A549 (cell line): Measurements from ENCODE around the gene EDN1.

Experiments used
- CEBPB ChIP-seq, 2 experiments: fragments of >200 bp in 1 of 2; sonication (Bioruptor Twin) in 1 of 2; formaldehyde crosslinking in 1 of 2; IDR thresholded peaks; 2 replicates each; pipeline ENCODE4 v1.6.1; 2012 to 2016
- CHD2 ChIP-seq: fragments of 150-350 bp; IDR thresholded peaks from 2 replicates; pipeline ENCODE4 v1.6.1; 2014; ENCODE audit warnings: low read length; ENCODE audit not compliant: partially characterized antibody
- CHD4 ChIP-seq: fragments of 200-600 bp; sonication (generic); IDR thresholded peaks from 2 replicates; pipeline ENCODE4 v1.6.1; 2016; ENCODE audit warnings: antibody characterized with exemption, mild to moderate bottlenecking, borderline replicate concordance
- EP300 ChIP-seq, 2 experiments: fragments of >200 bp; sonication (Bioruptor Twin); formaldehyde crosslinking; IDR thresholded peaks; 2 replicates in 1 of 2; 3 replicates in 1 of 2; pipeline ENCODE4 v1.6.1; 2016 to 2017
- JUN ChIP-seq, 2 experiments: fragments of >200 bp; sonication (Bioruptor Twin); formaldehyde crosslinking; IDR thresholded peaks; 2 replicates in 1 of 2; 3 replicates in 1 of 2; pipeline ENCODE4 v1.6.1; 2016 to 2017
- KDM5A ChIP-seq: fragments of 200-600 bp; sonication (generic); IDR thresholded peaks from 2 replicates; pipeline ENCODE4 v1.6.1; 2016; ENCODE audit warnings: antibody characterized with exemption, mild to moderate bottlenecking
- MYC ChIP-seq: IDR thresholded peaks from 2 replicates; pipeline ENCODE4 v1.6.1; 2012; ENCODE audit warnings: mild to moderate bottlenecking, inconsistent platforms, low read length, improper control_type of control experiment, borderline replicate concordance
- NFE2L2 ChIP-seq: fragments of 150-350 bp; conservative IDR thresholded peaks from 2 replicates; pipeline ENCODE4 v1.6.1; 2014; ENCODE audit warnings: low read length
- RAD21 ChIP-seq, 2 experiments: fragments of >200 bp in 1 of 2; sonication (Bioruptor Twin) in 1 of 2; formaldehyde crosslinking in 1 of 2; IDR thresholded peaks in 1 of 2; conservative IDR thresholded peaks in 1 of 2; 2 replicates in 1 of 2; 3 replicates in 1 of 2; pipeline ENCODE4 v1.6.1; 2012 to 2018; ENCODE audit warnings: inconsistent platforms in 1 of 2
- RARB ChIP-seq: fragments of 250-450 bp; sonication (Bioruptor Pico); IDR thresholded peaks from 2 replicates; pipeline ENCODE4 v1.8.0; 2021; ENCODE audit warnings: mild to moderate bottlenecking, moderate library complexity
- RCOR1 ChIP-seq: fragments of 150-350 bp; IDR thresholded peaks from 2 replicates; pipeline ENCODE4 v1.6.1; 2014; ENCODE audit warnings: antibody characterized with exemption, low read length, low read depth
- TF ChIP-seq, protein P1 (sequence below): fragments of >200 bp; sonication (Bioruptor Twin); formaldehyde crosslinking; IDR thresholded peaks from 3 replicates; pipeline ENCODE4 v1.5.1; 2016
- TF ChIP-seq, protein P2 (sequence below): fragments of 450-650 bp; IDR thresholded peaks from 2 replicates; pipeline ENCODE4 v1.6.1; 2014; ENCODE audit warnings: antibody characterized with exemption

GRCh38 chr6:12293931-12294807 is 4.0 kb downstream of the EDN1 start:
- TF ChIP-seq RAD21 (conservative IDR thresholded peaks at IDR 0.05 in 1 of 2, IDR thresholded peaks at IDR 0.05 in 1 of 2): no peak
- TF ChIP-seq, protein P1, sequence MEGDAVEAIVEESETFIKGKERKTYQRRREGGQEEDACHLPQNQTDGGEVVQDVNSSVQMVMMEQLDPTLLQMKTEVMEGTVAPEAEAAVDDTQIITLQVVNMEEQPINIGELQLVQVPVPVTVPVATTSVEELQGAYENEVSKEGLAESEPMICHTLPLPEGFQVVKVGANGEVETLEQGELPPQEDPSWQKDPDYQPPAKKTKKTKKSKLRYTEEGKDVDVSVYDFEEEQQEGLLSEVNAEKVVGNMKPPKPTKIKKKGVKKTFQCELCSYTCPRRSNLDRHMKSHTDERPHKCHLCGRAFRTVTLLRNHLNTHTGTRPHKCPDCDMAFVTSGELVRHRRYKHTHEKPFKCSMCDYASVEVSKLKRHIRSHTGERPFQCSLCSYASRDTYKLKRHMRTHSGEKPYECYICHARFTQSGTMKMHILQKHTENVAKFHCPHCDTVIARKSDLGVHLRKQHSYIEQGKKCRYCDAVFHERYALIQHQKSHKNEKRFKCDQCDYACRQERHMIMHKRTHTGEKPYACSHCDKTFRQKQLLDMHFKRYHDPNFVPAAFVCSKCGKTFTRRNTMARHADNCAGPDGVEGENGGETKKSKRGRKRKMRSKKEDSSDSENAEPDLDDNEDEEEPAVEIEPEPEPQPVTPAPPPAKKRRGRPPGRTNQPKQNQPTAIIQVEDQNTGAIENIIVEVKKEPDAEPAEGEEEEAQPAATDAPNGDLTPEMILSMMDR: no peak
- no peak for TF ChIP-seq RCOR1
- no peak for TF ChIP-seq MYC
- TF ChIP-seq, protein P2, sequence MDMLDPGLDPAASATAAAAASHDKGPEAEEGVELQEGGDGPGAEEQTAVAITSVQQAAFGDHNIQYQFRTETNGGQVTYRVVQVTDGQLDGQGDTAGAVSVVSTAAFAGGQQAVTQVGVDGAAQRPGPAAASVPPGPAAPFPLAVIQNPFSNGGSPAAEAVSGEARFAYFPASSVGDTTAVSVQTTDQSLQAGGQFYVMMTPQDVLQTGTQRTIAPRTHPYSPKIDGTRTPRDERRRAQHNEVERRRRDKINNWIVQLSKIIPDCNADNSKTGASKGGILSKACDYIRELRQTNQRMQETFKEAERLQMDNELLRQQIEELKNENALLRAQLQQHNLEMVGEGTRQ: no peak
- TF ChIP-seq CEBPB (IDR thresholded peaks at IDR 0.05): no peak
- no peak for TF ChIP-seq CHD4
- 0 out of 2 replicates have a peak, but pooled peaks have one; percentile 19 for TF ChIP-seq RARB (CRISPR knock-in tag)
- TF ChIP-seq EP300 (IDR thresholded peaks at IDR 0.05): no peak
- no peak for TF ChIP-seq NFE2L2
- no peak for TF ChIP-seq CHD2
- peak; percentile 14 to 40; a peak in 2 of 5 replicates for TF ChIP-seq JUN (IDR thresholded peaks at IDR 0.05)
- TF ChIP-seq KDM5A: no peak
